ENCODE results near the gene GRK1.

DNA sequence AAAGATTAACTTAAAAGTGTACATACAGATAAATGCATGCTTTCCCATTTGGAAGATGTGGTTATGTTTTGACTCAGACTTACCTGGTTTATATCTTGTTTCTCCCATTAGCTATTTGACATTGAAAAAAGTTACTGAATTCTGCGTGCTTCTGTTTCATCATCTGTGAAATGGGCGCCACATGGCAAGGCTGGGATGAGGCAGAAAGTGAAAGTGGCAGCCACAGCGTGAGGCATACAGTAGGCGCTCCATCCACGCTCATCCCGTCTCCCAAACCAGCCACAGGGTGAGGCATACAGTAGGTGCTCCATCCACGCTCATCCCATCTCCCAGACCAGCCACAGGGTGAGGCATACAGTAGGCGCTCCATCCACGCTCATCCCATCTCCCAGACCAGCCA lies 78.0 kb downstream of the GRK1 start:
- no peak for TF ChIP-seq POLR2A (IDR thresholded peaks at IDR 0.05)
- TF ChIP-seq, protein P1, sequence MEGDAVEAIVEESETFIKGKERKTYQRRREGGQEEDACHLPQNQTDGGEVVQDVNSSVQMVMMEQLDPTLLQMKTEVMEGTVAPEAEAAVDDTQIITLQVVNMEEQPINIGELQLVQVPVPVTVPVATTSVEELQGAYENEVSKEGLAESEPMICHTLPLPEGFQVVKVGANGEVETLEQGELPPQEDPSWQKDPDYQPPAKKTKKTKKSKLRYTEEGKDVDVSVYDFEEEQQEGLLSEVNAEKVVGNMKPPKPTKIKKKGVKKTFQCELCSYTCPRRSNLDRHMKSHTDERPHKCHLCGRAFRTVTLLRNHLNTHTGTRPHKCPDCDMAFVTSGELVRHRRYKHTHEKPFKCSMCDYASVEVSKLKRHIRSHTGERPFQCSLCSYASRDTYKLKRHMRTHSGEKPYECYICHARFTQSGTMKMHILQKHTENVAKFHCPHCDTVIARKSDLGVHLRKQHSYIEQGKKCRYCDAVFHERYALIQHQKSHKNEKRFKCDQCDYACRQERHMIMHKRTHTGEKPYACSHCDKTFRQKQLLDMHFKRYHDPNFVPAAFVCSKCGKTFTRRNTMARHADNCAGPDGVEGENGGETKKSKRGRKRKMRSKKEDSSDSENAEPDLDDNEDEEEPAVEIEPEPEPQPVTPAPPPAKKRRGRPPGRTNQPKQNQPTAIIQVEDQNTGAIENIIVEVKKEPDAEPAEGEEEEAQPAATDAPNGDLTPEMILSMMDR (IDR thresholded peaks at IDR 0.05), result no peak

Data from heart left ventricle (tissue), 13 donors.